GM19395 (cell line): ENCODE measurements around the gene MS4A15.
"Not testable (repeated sequence)": the region's sequence is repeated elsewhere in the genome, so short reads cannot be mapped to it uniquely, and the experiment has no call there.

ENCODE experiments used
- ATAC-seq: cut with Tn5 transposase; IDR thresholded peaks from one replicate; pipeline ENCODE4 v1.9.1; 2021; ENCODE audit warnings: mild to moderate bottlenecking, moderate library complexity; ENCODE audit not compliant: unreplicated experiment

The MS4A15 gene

DNA sequence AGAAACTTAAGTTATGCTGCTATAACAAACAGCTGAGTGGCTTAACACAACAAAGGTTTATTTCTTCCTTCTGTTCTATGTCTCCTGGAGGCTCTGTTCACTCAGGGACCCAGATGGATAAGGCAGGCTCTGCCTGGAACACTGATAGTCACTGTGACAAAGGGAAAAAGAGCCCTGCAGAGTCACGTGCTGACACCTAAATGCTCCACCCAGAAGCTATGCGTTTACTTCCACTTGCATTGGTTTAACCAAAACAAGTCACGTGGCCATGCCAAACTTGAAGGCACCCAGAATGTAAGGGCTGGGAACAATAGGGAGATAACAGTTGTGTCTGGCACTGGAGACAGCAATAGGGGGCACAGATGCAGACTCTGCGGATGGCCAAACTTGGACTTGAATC, 3.4 kb upstream of the MS4A15 start:
- ATAC-seq = no peak

GRCh38 chr11:60754887-60755286, 1.8 kb upstream of the MS4A15 start:
- no peak for ATAC-seq

DNA sequence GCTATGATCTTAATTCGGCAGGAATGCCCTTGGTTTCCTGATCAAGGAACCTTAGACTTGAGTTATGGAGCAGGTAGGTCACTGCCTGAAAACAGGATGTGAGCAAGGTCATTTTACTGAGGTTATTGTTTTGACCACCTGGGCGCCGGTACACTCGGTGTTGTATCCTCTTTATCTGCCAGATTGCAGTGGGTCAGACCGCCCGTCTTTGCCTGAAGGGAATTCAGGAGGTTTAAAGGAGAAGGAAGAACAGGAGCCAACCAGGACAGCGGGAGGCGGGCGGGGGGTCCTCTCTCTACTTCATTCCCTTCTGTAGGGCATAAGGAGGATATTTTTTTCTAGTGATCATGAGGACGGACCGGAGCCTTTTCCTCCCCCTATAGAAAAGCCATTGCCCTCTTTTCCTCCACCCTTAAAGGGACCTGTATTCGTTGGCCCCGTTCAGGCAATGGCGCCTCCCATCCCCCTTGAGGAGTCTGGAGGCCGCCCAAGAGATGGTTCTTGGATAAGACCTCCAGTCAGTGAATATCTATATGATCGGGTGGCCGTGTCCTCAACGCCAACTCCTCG, 649 bp downstream of the MS4A15 start:
- ATAC-seq = no peak

DNA sequence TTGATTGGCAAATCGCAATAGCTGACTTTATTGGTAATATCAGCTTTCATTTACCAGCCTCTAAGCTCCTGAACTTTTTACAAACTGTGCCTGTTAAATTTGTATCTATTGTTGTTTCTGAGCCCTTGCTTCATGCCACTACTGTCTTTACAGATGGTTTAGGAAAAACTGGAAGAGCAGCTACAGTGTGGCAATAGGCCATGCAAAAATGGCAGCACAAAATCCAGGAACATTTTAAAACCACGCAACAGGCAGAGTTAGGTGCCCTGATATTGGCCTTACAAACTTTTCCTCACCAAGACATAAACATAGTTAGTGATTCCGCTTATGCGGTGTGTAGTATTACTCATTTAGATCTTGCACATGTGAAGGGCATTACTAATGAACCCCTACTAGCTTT, 2.0 kb downstream of the MS4A15 start:
- ATAC-seq = not testable (repeated sequence)

DNA sequence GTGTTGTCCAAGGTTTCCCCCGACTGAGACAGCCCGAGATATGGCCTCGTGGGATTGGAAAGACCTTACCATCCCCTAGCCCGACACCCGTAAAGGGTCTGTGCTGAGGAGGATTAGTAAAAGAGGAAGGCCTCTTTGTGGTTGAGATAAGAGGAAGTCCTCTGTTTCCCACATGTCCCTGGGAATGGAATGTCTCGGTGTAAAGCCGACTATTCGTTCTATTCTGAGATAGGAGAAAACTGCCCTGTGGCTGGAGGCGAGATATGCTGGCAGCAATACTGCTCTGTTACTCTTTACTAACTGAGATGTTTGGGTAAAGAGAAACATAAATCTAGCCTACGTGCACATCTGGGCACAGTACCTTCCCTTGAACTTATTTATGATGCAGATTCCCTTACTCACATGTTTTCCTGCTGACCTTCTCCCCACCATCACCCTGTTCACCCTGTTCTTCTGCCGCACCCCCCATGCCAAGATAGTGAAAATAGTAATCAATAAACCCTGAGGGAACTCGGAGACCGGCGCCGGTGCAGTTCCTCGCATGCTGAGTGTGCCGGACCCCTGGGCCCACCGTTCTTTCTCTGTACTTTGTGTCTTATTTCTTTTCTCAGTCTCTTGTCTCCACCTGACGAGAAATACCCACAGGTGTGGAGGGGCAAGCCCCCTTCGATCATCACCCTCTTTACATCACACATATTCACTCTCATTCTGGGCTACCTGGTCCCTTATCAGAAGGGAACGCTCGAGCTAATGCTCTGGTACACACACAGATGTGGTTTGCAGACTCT, 3.0 kb downstream of the MS4A15 start:
- ATAC-seq = not testable (repeated sequence)

GRCh38 chr11:60761436-60762190, 4.9 kb downstream of the MS4A15 start:
- peak; percentile 28 for ATAC-seq

GRCh38 chr11:60762851-60763691, 6.4 kb downstream of the MS4A15 start:
- ATAC-seq = peak; percentile 66

DNA sequence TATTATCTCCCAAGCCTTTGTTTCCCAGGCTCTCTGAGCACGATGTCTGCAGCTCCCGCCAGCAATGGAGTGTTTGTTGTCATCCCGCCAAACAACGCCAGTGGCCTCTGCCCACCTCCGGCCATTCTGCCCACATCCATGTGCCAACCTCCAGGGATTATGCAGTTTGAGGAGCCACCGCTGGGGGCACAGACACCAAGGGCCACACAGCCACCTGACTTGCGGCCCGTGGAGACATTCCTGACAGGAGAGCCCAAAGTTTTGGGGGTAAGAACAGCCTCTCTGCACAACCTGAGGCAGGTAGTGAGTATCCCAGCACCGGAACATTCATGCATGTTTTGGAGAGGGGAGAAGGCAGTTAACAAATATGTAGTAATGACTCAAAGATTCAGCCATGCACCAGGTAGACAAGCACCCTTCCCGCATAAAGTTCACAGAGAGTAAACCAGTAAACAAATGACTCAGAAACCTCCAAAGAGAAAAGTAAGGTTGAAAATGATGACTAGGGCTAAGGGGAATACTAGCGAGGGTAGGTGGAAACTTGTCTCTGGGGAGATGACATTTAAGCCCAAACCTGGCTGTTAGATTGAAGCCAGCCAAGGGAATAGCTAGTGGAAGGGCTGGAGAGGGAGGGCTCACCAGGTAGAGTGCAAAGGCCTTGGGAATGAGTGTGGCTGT, 7.2 kb downstream of the MS4A15 start:
- ATAC-seq = no peak

GRCh38 chr11:60764879-60765278, 8.2 kb downstream of the MS4A15 start:
- ATAC-seq = peak; percentile 43

- ATAC-seq = no peak
Measured at GRCh38 chr11:60765355-60765754, 8.7 kb downstream of the MS4A15 start.

- no peak for ATAC-seq
Measured at GRCh38 chr11:60766547-60766946, 9.9 kb downstream of the MS4A15 start.

DNA sequence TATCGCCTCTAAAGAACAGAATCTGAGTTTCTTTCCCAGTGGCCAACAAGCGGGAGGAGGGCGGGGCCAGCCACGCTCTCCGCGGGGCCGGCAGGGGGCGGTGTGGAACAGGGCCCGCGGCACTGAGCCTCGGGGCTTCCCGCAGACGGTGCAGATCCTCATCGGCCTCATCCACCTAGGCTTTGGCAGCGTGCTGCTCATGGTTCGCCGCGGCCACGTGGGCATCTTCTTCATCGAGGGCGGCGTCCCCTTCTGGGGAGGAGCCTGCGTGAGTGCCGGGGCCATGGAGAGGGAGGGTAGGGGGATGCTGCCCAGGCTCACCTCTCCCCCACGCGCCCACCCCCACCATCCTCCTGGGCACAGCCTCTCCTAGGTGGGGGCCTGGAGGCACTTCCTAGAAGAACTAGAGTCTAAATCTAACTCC, 10.7 kb downstream of the MS4A15 start:
- ATAC-seq = no peak

DNA sequence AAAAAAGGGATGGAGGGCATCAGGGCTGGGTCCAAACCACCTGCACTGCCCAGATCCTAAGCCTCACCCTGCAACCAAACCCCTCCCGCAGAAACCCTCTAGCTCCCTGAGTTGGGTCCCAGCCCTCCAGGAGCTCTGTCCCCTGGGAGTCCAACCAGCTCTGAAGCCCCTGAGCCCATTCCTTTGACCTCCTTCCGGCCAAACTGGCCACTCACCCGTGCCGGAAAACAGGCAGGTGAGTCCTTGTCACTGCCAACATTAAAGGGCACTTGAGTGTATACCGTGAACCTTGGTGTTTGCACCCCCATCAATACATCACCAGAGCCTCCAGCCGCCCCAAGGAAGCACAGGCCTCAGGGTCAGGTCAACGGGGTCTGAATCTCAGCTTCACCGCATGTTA, 11.5 kb downstream of the MS4A15 start:
- no peak for ATAC-seq

DNA sequence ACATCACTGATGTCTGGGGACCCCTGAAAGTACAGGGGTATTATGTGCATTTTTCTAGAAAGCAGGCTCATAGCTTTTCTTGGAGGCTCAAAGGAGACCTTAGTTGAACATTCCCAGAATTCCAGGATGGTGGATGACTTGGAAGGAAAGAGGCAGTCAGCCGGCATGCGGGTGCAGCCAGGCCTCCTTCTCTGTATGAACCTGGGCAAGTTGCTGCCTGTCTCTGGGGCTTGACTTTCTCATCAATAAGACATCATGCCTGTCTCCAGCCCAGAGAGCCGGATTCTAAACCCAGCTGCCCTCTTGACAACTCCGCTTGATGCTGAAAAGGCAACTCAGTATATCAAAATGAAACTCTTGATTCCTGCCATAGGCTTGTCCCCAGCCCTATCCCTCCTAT, 12.6 kb downstream of the MS4A15 start:
- no peak for ATAC-seq

- no peak for ATAC-seq
Measured at GRCh38 chr11:60769811-60770210, 13.1 kb downstream of the MS4A15 start.

GRCh38 chr11:60771146-60771545, 14.5 kb downstream of the MS4A15 start:
- ATAC-seq = no peak

DNA sequence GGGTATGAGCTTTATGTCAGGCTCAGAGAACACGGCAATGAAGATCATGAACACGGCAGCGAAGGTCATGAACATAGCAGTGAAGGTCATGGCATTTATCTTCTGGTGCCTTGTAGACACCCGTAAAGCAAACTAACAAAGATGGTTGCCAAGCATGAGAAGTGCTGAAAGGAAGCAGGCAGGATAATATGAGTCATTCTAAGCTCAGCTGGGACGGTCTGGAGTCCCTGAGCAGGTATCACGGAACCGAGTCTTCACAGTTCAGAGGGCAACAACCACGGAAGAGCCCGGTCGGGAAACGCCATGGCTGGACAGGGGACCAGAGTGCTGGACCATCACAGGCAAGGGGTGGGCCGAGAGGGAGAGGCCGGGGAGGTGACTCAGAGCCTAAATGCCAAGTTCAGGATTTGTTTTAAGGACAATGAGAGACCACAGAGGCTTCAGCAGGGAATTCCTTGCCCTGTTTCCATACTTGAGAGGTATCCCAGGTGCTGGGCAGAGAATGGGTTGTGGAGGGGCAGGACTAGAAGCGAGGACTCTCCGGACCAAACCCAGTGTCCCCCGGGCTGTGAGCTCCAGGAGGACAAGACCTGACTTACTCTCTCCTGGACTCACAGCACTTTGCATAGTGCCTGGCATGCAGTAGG, 15.3 kb downstream of the MS4A15 start:
- no peak for ATAC-seq

DNA sequence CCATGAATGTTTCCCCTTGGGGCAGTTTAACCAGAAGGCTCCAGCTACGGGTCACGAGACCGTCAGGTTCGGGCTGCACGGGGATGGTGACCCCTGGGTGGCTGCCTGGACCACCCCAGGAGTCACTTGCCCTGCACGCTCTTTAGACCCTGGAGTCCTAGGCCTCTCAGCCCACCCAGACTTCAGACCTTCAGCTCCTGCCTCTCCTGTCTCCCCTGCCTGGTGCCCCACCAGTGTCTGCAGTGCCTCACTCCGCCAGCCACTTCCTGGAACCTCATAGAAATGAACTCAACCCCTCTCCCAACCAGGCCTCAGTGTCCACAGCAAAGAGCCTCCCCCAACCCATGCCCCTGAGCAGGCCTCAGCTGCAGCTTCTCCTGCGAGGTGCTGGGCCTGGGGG, 16.0 kb downstream of the MS4A15 start:
- no peak for ATAC-seq

- ATAC-seq = no peak
Measured at GRCh38 chr11:60774726-60775125, 18.1 kb downstream of the MS4A15 start.

GRCh38 chr11:60775420-60775961, 18.8 kb downstream of the MS4A15 start:
- peak; percentile 87 for ATAC-seq
